AG04450 (cell line): ENCODE measurements around the gene SSTR4. TPM values are rescaled to one million over a fixed set of nuclear protein-coding genes. Genes with fewer than 3 reads are reported as not detected.

ENCODE experiments used
- CTCF ChIA-PET: fragments of 300-600, 350-600 bp; formaldehyde crosslinking; extraction: SDS; loops from one replicate; lab custom pipeline; 2022; ENCODE audit warnings: antibody characterized with exemption, inconsistent platforms; lab: Charles Lee
- POLR2A ChIA-PET: fragments of 350-600 bp; formaldehyde crosslinking; extraction: SDS; loops from one replicate; lab custom pipeline; 2021; ENCODE audit warnings: antibody characterized with exemption, inconsistent platforms; lab: Yijun Ruan, JAX
- DNase-seq: peaks from one replicate; pipeline ENCODE4 v3.0.0-alpha.2; 2011; ENCODE audit warnings: low read depth, low spot score
- H3K27ac ChIP-seq: one replicate; pipeline ENCODE4 v1.5.1; 2012; ENCODE audit warnings: low read depth, low read length, control low read depth
- H3K27me3 ChIP-seq: one replicate; pipeline ENCODE4 v1.6.0; 2012; ENCODE audit warnings: low read length; ENCODE audit not compliant: control insufficient read depth, insufficient read depth
- H3K4me3 ChIP-seq: 2 replicates; pipeline ENCODE4 v1.5.1; 2011; ENCODE audit warnings: mild to moderate bottlenecking, low read depth, low read length, control low read depth
- H3K9me3 ChIP-seq: 2 replicates; pipeline ENCODE4 v1.5.1; 2012; ENCODE audit warnings: low read length; ENCODE audit not compliant: control insufficient read depth, insufficient read depth
- polyA plus RNA-seq: library from polyadenylated mRNA; depleted of rRNA; stranded (reverse); fragments of >200 nt; gene quantifications from 2 replicates; pipeline ENCODE4 v1.2.3, GENCODE V29; 2011
- TF ChIP-seq, protein P1 (sequence below): IDR thresholded peaks from 2 replicates; pipeline ENCODE4 v1.5.1; 2011; ENCODE audit warnings: low read depth, low read length, control low read depth, inconsistent platforms

Gene SSTR4
- polyA plus RNA-seq, 1 experiment: not detected

DNA sequence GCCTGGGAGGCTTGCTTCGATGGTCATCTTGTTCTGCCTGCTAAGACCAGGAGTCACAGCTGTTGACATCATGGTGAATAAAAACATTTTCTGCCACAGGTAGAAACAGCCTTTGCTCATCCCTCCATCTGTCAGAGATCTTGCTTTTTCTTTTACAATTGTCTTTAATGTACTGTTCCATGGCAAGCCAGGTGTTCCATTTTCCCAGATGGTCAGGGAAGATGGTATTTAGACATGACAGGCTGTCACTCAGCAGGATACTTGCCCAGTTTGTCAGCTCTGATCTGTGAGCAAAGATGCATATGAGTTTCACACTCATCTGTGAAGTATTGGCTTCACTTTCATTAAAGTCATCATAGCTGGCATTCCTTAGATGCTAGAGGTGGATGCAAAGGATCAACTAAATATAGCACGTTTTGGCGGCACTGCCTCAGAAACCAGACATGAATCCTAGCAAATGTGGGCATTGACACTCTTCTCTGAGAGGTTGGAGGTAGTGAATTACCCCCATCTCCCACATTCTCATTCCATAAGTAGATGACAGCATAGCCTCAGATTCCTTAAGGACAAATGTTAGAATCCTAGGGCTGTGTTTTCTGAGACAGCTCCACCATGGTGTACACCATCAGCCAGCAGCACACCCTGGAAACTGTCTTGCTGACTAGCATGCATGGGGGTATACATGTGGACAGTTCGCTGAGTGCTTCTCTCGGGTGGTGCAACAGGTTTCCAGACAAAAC lies 4.2 kb downstream of the SSTR4 start:
- H3K4me3 ChIP-seq: no peak overlapping the region
- H3K27me3 ChIP-seq: peaks cover 28% of the 10 kb centered on the region
- DNase-seq: no peak
- ChIA-PET POLR2A (no interaction called here), CTCF (no interaction called here)
- H3K9me3 ChIP-seq: no peaks in the 10 kb centered on the region; the same call in 1 of the 2 replicates
- H3K27ac ChIP-seq: no peak overlapping the region
- TF ChIP-seq, protein P1, sequence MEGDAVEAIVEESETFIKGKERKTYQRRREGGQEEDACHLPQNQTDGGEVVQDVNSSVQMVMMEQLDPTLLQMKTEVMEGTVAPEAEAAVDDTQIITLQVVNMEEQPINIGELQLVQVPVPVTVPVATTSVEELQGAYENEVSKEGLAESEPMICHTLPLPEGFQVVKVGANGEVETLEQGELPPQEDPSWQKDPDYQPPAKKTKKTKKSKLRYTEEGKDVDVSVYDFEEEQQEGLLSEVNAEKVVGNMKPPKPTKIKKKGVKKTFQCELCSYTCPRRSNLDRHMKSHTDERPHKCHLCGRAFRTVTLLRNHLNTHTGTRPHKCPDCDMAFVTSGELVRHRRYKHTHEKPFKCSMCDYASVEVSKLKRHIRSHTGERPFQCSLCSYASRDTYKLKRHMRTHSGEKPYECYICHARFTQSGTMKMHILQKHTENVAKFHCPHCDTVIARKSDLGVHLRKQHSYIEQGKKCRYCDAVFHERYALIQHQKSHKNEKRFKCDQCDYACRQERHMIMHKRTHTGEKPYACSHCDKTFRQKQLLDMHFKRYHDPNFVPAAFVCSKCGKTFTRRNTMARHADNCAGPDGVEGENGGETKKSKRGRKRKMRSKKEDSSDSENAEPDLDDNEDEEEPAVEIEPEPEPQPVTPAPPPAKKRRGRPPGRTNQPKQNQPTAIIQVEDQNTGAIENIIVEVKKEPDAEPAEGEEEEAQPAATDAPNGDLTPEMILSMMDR: no peak

DNA sequence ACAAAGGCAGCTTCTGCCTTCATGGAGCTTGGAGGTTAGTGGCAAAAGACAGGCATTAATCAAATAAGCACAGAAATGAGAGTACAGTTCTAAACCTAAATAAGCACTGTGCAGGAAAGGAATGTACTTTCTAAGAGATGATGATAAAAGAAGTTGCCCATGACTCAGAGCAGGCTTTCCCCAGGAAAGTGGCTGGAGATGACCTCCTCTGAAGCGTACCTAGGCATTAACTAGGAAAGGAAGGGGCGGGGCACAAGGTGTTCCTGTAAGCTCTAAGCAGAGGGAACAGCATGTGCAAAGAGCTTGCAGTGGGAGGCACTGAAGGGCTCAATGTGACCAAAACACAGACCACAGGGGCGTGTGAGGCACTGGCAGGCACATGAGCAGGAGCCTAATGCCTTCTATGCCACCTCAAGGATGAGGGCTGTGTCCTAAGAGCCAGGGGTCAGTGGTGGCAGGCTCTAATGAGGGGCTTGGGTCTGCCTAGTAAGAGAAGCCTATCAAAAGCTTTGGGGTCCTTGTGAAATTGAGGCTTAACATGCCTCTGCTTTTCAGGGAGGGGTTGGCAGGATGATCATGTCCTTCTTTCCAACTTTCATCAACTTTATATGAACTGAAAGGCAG lies 4.9 kb downstream of the SSTR4 start:
- no peaks in the 10 kb centered on the region; the same call in 1 of the 2 replicates for H3K9me3 ChIP-seq
- H3K27me3 ChIP-seq: peaks cover 33% of the 10 kb centered on the region
- POLR2A ChIA-PET: no interaction called here
- CTCF ChIA-PET: no interaction called here
- H3K4me3 ChIP-seq: no peak overlapping the region
- TF ChIP-seq, protein P1: no peak
- no peak for DNase-seq
- no peak overlapping the region for H3K27ac ChIP-seq

DNA sequence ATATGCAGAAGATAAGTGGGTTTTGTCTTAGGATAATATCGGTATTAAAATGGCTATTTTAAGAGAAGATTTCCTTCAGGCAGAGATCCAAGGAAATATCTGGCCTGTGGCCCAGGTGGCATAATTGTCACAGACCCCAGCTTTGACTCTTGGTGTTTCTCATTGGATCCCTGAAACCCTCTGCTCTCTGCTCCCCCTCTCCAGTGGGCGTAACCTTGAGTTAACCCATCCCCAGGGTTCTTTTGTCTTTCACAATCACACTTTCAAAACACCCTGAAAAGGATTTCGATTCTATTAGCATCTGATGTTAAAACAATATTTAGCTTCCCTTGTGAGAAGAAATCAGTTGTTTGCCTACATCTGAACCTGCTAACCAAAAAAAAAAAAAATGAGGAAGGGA lies 7.2 kb downstream of the SSTR4 start:
- Histone ChIP-seq H3K27me3 (peaks cover 45% of the 10 kb centered on the region), H3K9me3 (no peaks in the 10 kb centered on the region), H3K27ac (no peak overlapping the region), H3K4me3 (no peak overlapping the region)
- ChIA-PET POLR2A (no interaction called here), CTCF (no interaction called here)
- TF ChIP-seq, protein P1: no peak
- DNase-seq: no peak

DNA sequence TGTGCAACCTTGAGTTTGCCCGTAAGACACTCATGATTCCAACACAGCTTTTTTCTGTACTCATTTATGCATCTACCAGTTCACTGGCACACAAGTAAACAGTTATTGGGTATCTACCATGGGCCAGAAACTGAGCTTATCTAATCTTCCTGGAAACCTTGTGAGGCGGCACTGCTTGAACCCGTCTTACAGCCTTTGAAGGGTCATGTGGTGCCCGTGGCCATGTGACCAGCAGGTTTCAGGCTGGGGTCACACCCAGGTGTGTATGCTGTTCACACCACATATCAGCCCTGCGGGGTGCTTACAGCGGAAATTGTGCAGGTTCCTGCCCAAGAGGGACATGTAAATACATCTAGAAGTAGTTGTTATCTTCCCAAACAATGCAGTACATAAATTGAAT lies 8.3 kb downstream of the SSTR4 start:
- no peak overlapping the region for H3K4me3 ChIP-seq
- peaks cover 9% of the 10 kb centered on the region; the same call in 1 of the 2 replicates for H3K9me3 ChIP-seq
- H3K27ac ChIP-seq: no peak overlapping the region
- TF ChIP-seq, protein P1: no peak
- peaks cover 53% of the 10 kb centered on the region for H3K27me3 ChIP-seq
- DNase-seq: no peak
- POLR2A ChIA-PET: no interaction called here
- CTCF ChIA-PET: interaction anchor here (0.8 kb wide), 1 partner anchor 307 kb away, joined by 3 read pairs; no protein-coding TSS in a partner anchor

DNA sequence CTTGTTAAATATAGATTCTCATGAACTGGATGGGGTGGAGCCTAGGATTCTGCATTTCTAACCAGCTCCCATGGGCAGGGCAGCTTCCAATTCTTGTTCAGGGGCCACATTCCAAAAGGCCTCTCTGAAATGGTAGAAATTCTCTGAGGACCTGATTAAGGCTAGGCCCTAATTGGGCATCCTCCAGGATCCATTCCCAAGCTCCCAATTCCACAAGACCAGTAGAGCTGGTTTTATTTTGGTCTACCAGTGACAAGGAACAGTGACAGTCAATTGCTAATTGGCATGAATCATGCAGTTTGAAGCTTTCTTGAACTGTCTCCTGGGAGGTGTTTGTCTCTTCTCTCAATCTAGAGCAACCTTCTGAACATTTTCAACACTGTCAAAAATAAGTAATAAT lies 11.3 kb downstream of the SSTR4 start:
- TF ChIP-seq, protein P1: no peak
- ChIA-PET POLR2A (interaction anchor here (1.2 kb wide), 1 partner anchor 304 kb away, joined by 4 read pairs; the partner anchor contains the start of gene NXT1), CTCF (interaction anchor here (1.0 to 1.5 kb wide), 2 partner anchors 293 to 294 kb away, joined by 3 to 4 read pairs; no protein-coding TSS in a partner anchor)
- Histone ChIP-seq H3K27me3 (peaks cover 68% of the 10 kb centered on the region), H3K9me3 (peaks cover 9% of the 10 kb centered on the region; the same call in 1 of the 2 replicates), H3K4me3 (no peak overlapping the region), H3K27ac (no peak overlapping the region)
- DNase-seq: no peak
